Peyer's patch (tissue), 4 donors: ENCODE data around the gene TP53I11. TPM values are rescaled to one million over a fixed set of nuclear protein-coding genes. Genes with fewer than 3 reads are reported as not detected.

ENCODE experiments used
- DNase-seq, 3 donors: peaks; one replicate each; pipeline ENCODE4 v3.0.0-alpha.2; 2017 to 2019
- H3K27ac ChIP-seq, 4 donors: fragments of 200-600 bp; sonication (generic); one replicate each; pipeline ENCODE4 v1.5.1; 2016 to 2019
- H3K27me3 ChIP-seq, 2 donors: fragments of 200-600 bp; sonication (generic); one replicate each; pipeline ENCODE4 v1.5.1; 2019
- H3K36me3 ChIP-seq, 3 donors: fragments of 200-600 bp; sonication (generic); one replicate each; pipeline ENCODE4 v1.5.1; 2016 to 2019
- H3K4me1 ChIP-seq, 4 donors: fragments of 200-600 bp; sonication (generic); one replicate each; pipeline ENCODE4 v1.5.1; 2016 to 2019
- H3K4me3 ChIP-seq, 4 donors: fragments of 200-600 bp; sonication (generic); 1 replicate in 3 of 4; 2 replicates in 1 of 4; pipeline ENCODE4 v1.5.1; 2016 to 2019; ENCODE audit warnings: mild to moderate bottlenecking in 1 of 4
- H3K9me3 ChIP-seq, 4 donors: fragments of 200-600 bp; sonication (generic); one replicate each; pipeline ENCODE4 v1.5.1; 2016 to 2019; ENCODE audit warnings: mild to moderate bottlenecking in 1 of 4
- CTCF ChIP-seq, 6 experiments: fragments of 450-650 bp in 4 of 6; fragments of 200-600 bp in 2 of 6; sonication (generic) in 1 of 6; IDR thresholded peaks; one replicate each; pipeline ENCODE4 v1.5.1; 2017 to 2019; ENCODE audit warnings: antibody characterized with exemption in 6 of 6, mild to moderate bottlenecking in 3 of 6, moderate library complexity in 1 of 6
- POLR2A ChIP-seq, 2 donors: fragments of 450-650 bp; IDR thresholded peaks; one replicate each; pipeline ENCODE4 v1.5.1; 2017; ENCODE audit warnings: antibody characterized with exemption in 2 of 2, mild to moderate bottlenecking in 2 of 2, moderate library complexity in 2 of 2
- total RNA-seq, 4 donors: library from RNA; depleted of rRNA; stranded (reverse); fragments of >200 nt; gene quantifications; one replicate each; pipeline ENCODE4 v1.1.0, GENCODE V29; 2016

Gene TP53I11
- total RNA-seq, 4 donors from 2014 or later, result 48.0 to 152 (median 69.9) TPM

GRCh38 chr11:44885919-44886789, 64.5 kb downstream of the TP53I11 start:
- no peak for DNase-seq
- H3K27ac ChIP-seq, result peak overlapping the region in 1 of 4 donors; percentile 8
- H3K36me3 ChIP-seq, result no peaks in the 10 kb centered on the region
- no peaks in the 10 kb centered on the region for H3K27me3 ChIP-seq
- no peak overlapping the region for H3K4me3 ChIP-seq
- TF ChIP-seq CTCF (IDR thresholded peaks at IDR 0.05) (no peak), POLR2A (IDR thresholded peaks at IDR 0.05) (no peak)
- H3K9me3 ChIP-seq, result no peaks in the 10 kb centered on the region
- peaks cover 0 to 23% (median 2%) of the 10 kb centered on the region in 4 donors for H3K4me1 ChIP-seq

GRCh38 chr11:44885065-44885810, 65.4 kb downstream of the TP53I11 start:
- Histone ChIP-seq H3K4me3 (no peak overlapping the region), H3K9me3 (no peaks in the 10 kb centered on the region), H3K27me3 (no peaks in the 10 kb centered on the region), H3K4me1 (peaks cover 0 to 23% (median 2%) of the 10 kb centered on the region in 4 donors), H3K36me3 (no peaks in the 10 kb centered on the region), H3K27ac (peak overlapping the region in 1 of 4 donors; percentile 78)
- DNase-seq, result no peak
- TF ChIP-seq CTCF (IDR thresholded peaks at IDR 0.05) (no peak), POLR2A (IDR thresholded peaks at IDR 0.05) (no peak)

GRCh38 chr11:44884056-44884455, 66.6 kb downstream of the TP53I11 start:
- DNase-seq, result peak in 2 of 3 donors; percentile 80 to 81
- Histone ChIP-seq H3K4me1 (peaks cover 0 to 23% (median 2%) of the 10 kb centered on the region in 4 donors), H3K4me3 (no peak overlapping the region), H3K36me3 (no peaks in the 10 kb centered on the region), H3K9me3 (no peaks in the 10 kb centered on the region), H3K27ac (peak overlapping the region in 3 of 4 donors; percentile 51 to 79 (median 78)), H3K27me3 (no peaks in the 10 kb centered on the region)
- TF ChIP-seq CTCF (IDR thresholded peaks at IDR 0.05) (no peak), POLR2A (IDR thresholded peaks at IDR 0.05) (no peak)

- H3K27me3 ChIP-seq, result no peaks in the 10 kb centered on the region
- H3K4me1 ChIP-seq, result peaks cover 0 to 23% (median 2%) of the 10 kb centered on the region in 4 donors
- no peak for TF ChIP-seq CTCF (IDR thresholded peaks at IDR 0.05)
- H3K36me3 ChIP-seq, result no peaks in the 10 kb centered on the region
- no peak overlapping the region for H3K4me3 ChIP-seq
- DNase-seq, result peak in 2 of 3 donors; percentile 71 to 79
- peak overlapping the region in 3 of 4 donors; percentile 51 to 79 (median 78) for H3K27ac ChIP-seq
- no peaks in the 10 kb centered on the region for H3K9me3 ChIP-seq
Observed at GRCh38 chr11:44883277-44883676, 67.4 kb downstream of the TP53I11 start.

Other genes with a start within 250 kb of the TP53I11 start
- gene TSPAN18, start 223.9 kb downstream of the TP53I11 start, total RNA-seq, result 10 to 100 TPM in 1 of 4 donors, 1 to 10 TPM in 3; 1.1 to 19.8 (median 3.1) TPM
- gene PRDM11, start 195.8 kb upstream of the TP53I11 start, total RNA-seq, result 10 to 100 TPM in 1 of 4 donors, 1 to 10 TPM in 3; 4.4 to 10.7 (median 7.0) TPM